GM06990 (cell line): ENCODE data around the gene TBC1D2.

Experiments
- DNase-seq: peaks from one replicate; pipeline ENCODE4 v3.0.0-alpha.2; 2011; ENCODE audit not compliant: insufficient read length; ENCODE audit errors: extremely low read depth
- H3K27me3 ChIP-seq: replicated peaks from 2 replicates; pipeline ENCODE4 v1.6.0; 2011; ENCODE audit warnings: low read length; ENCODE audit not compliant: control insufficient read depth, insufficient read depth
- H3K36me3 ChIP-seq: 2 replicates; pipeline ENCODE4 v1.5.1; 2011; ENCODE audit warnings: low read length; ENCODE audit not compliant: control insufficient read depth, insufficient read depth
- H3K4me3 ChIP-seq: replicated peaks from 2 replicates; pipeline ENCODE4 v1.5.1; 2011; ENCODE audit warnings: low read depth, mild to moderate bottlenecking, control low read depth, low read length
- TF ChIP-seq, protein P1 (sequence below): IDR thresholded peaks from 2 replicates; pipeline ENCODE4 v1.5.1; 2011; ENCODE audit warnings: low read length, control low read depth, mild to moderate bottlenecking, inconsistent platforms; ENCODE audit not compliant: insufficient read depth, poor library complexity, severe bottlenecking

Gene TBC1D2

DNA sequence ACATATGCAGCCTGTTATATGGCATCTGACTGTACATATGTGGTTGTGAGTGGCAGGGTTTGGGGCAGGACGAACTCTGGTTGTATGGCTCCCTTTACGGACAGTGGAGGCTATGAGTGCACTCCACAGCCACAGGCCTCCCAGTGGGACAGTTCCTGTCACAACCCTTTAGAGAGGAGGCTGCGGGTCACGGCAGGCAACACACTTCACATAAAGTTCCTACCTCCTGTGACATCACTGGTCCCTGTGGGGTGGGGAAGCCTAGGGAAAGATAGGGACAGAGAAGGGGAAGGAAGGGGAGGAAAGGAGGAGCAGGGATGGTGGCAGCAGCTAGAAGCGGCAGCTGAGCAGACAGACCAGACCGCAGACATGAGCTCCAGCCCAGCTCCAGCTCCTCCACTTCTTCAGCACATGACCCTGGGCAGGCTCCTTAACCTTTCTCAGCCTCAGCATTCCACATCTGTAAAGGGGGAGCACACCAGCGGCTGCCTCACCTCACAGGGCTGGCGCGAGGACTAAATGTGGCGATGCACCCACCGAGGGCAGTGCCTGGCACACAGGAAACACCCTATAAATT, 35.6 kb downstream of the TBC1D2 start:
- Histone ChIP-seq H3K4me3 (no peak overlapping the region), H3K27me3 (no peaks in the 10 kb centered on the region), H3K36me3 (no peaks in the 10 kb centered on the region)
- DNase-seq, result no peak
- TF ChIP-seq, protein P1, sequence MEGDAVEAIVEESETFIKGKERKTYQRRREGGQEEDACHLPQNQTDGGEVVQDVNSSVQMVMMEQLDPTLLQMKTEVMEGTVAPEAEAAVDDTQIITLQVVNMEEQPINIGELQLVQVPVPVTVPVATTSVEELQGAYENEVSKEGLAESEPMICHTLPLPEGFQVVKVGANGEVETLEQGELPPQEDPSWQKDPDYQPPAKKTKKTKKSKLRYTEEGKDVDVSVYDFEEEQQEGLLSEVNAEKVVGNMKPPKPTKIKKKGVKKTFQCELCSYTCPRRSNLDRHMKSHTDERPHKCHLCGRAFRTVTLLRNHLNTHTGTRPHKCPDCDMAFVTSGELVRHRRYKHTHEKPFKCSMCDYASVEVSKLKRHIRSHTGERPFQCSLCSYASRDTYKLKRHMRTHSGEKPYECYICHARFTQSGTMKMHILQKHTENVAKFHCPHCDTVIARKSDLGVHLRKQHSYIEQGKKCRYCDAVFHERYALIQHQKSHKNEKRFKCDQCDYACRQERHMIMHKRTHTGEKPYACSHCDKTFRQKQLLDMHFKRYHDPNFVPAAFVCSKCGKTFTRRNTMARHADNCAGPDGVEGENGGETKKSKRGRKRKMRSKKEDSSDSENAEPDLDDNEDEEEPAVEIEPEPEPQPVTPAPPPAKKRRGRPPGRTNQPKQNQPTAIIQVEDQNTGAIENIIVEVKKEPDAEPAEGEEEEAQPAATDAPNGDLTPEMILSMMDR, result no peak

DNA sequence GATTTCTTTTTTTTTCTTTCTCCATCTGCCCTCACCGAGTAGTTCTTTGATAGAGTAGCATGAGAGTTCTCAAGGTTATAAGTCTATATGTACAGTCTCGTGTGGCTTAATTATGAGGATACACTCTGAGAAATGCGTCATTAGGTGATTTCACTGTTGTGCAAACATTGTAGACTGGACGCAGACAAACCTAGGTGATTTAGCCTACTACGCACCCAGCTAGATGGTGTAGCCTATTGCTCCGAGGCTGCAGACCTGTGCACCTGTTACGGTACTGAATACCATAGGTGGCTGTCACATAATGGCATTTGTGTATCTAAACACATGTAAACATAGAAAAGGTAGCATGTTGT, 36.1 kb downstream of the TBC1D2 start:
- no peak for DNase-seq
- Histone ChIP-seq H3K36me3 (no peaks in the 10 kb centered on the region), H3K4me3 (no peak overlapping the region), H3K27me3 (no peaks in the 10 kb centered on the region)
- TF ChIP-seq, protein P1, result no peak

DNA sequence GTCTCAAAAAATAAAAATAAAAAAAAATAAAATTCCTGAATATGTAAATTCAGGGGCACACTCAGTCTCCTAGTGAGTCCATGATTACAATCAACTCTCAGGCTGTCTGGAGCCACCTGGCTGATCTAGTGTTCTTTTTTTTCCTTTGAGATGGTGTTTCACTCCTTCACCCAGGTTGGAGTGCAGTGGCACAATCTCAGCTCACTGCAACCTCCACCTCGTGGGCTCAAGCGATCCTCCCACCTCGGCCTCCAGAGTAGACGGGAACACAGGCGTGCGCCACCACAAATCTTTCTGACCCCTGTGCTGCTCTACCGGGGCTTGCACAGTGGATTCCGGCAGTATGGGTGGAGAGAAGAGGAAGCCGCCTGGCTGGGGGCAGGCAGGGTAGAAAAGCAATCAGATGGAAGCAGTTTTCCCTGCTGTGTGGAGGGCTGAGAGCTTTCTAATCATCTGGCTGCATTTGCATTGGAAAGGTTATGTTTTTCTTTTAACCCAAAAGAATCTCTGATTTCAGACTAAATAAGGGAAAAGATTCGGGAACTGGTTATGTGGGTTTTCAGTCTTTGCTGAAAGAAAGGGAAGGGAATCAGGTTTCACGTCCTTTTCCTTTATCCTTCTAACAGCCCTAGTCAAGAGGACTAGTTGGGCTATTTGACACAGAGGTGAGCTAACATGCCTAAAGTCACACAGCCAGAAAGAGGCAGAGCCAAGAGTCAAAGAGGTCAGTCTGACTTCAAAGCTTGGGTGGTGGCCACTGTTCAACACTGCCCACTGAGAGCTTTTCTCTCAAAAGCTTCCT, 36.7 kb downstream of the TBC1D2 start:
- TF ChIP-seq, protein P1, result no peak
- no peaks in the 10 kb centered on the region for H3K27me3 ChIP-seq
- H3K36me3 ChIP-seq, result no peaks in the 10 kb centered on the region
- no peak overlapping the region for H3K4me3 ChIP-seq
- no peak for DNase-seq

DNA sequence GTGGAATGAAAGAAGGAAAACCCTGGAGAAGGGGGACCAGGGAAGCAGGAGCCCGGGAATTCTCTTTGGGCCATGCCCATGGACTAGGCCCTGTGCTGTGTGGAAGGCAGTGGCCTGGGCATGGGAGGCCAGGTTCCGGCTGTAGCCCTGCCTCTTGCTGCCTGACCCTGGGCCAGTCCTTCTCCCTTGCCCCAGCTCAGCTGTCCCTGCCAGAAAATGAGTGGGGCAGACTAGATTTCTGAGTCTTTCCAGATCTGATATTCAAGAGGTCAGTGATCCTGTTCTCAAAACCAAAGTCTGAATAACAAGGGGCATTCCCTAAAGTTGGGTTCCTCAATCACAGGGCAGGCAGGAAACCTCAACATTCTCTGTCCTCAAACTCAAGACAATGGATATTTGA, 38.2 kb downstream of the TBC1D2 start:
- Histone ChIP-seq H3K36me3 (no peaks in the 10 kb centered on the region), H3K27me3 (no peaks in the 10 kb centered on the region), H3K4me3 (no peak overlapping the region)
- DNase-seq, result no peak
- TF ChIP-seq, protein P1, result no peak

DNA sequence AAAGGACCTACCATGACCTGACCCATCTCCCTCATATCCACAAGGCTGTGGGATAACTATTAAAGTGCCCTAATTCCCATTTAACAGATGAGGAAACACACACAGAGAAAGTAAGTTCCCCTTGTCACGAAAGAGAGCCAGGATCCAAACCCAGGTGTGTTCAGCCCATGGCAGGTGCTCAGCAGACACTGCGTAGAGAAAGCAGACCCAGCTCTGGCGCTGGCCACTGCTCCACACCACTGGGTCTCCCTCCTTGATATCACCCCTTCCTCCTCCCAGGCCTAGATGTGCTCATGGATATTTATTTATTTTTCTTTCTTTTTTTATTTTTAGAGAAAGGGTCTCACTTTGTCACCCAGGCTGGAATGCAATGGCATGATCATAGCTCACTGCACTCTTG, 39.1 kb downstream of the TBC1D2 start:
- Histone ChIP-seq H3K27me3 (no peaks in the 10 kb centered on the region), H3K36me3 (no peaks in the 10 kb centered on the region), H3K4me3 (no peak overlapping the region)
- DNase-seq, result no peak
- TF ChIP-seq, protein P1, result no peak
